ENCODE data around the gene TBPL2.
A peak's percentile ranks its signal among the peaks of the same experiment; 100 is the strongest.
"Not testable (repeated sequence)": the region's sequence is repeated elsewhere in the genome, so short reads cannot be mapped to it uniquely, and the experiment has no call there.

The TBPL2 gene

GRCh38 chr14:55440385-55440784, at the start of gene TBPL2:
TSS of gene TBPL2 (minus strand) at chr14:55440616. CDS start at chr14:55440449, 167 bp downstream.
- no peak for DNase-seq (ENCODE audit: low read depth)

GRCh38 chr14:55488204-55488603, 47.8 kb upstream of the TBPL2 start:
- DNase-seq (ENCODE audit: low read depth): no peak

- no peak for DNase-seq (ENCODE audit: low read depth)
Observed at GRCh38 chr14:55482936-55483605, 42.7 kb upstream of the TBPL2 start.

GRCh38 chr14:55481769-55482168, 41.4 kb upstream of the TBPL2 start:
- no peak for DNase-seq (ENCODE audit: low read depth)

GRCh38 chr14:55477680-55478079, 37.3 kb upstream of the TBPL2 start:
- no peak for DNase-seq (ENCODE audit: low read depth)

GRCh38 chr14:55476448-55476847, 36.0 kb upstream of the TBPL2 start:
- DNase-seq (ENCODE audit: low read depth): not testable (repeated sequence)

GRCh38 chr14:55473786-55474185, 33.4 kb upstream of the TBPL2 start:
- no peak for DNase-seq (ENCODE audit: low read depth)

- no peak for DNase-seq (ENCODE audit: low read depth)
Observed at GRCh38 chr14:55470025-55470424, 29.6 kb upstream of the TBPL2 start.

- DNase-seq (ENCODE audit: low read depth): no peak
Observed at GRCh38 chr14:55467307-55467706, 26.9 kb upstream of the TBPL2 start.

GRCh38 chr14:55458800-55459515, 18.5 kb upstream of the TBPL2 start:
- DNase-seq (ENCODE audit: low read depth): no peak

- DNase-seq (ENCODE audit: low read depth): no peak
Observed at GRCh38 chr14:55457496-55457895, 17.1 kb upstream of the TBPL2 start.

GRCh38 chr14:55456411-55456810, 16.0 kb upstream of the TBPL2 start:
- DNase-seq (ENCODE audit: low read depth): not testable (repeated sequence)

- no peak for DNase-seq (ENCODE audit: low read depth)
Observed at GRCh38 chr14:55454264-55455002, 14.0 kb upstream of the TBPL2 start.

- no peak for DNase-seq (ENCODE audit: low read depth)
Observed at GRCh38 chr14:55451950-55452349, 11.5 kb upstream of the TBPL2 start.

GRCh38 chr14:55451398-55451797, 11.0 kb upstream of the TBPL2 start:
- no peak for DNase-seq (ENCODE audit: low read depth)

GRCh38 chr14:55450987-55451386, 10.6 kb upstream of the TBPL2 start:
- DNase-seq (ENCODE audit: low read depth): no peak

GRCh38 chr14:55450539-55450938, 10.1 kb upstream of the TBPL2 start:
- DNase-seq (ENCODE audit: low read depth): no peak

GRCh38 chr14:55450124-55450523, 9.7 kb upstream of the TBPL2 start:
- no peak for DNase-seq (ENCODE audit: low read depth)

GRCh38 chr14:55449116-55449515, 8.7 kb upstream of the TBPL2 start:
- no peak for DNase-seq (ENCODE audit: low read depth)

GRCh38 chr14:55448141-55448614, 7.8 kb upstream of the TBPL2 start:
- peak; percentile 90 for DNase-seq (ENCODE audit: low read depth)

- no peak for DNase-seq (ENCODE audit: low read depth)
Observed at GRCh38 chr14:55446833-55447232, 6.4 kb upstream of the TBPL2 start.

- DNase-seq (ENCODE audit: low read depth): peak; percentile 51
Observed at GRCh38 chr14:55446127-55446736, 5.8 kb upstream of the TBPL2 start.

Data from GM04504 (cell line).